GM10847 (cell line): ENCODE data around the gene SLX4IP.

Experiments used
- POLR2A ChIP-seq: IDR thresholded peaks from 2 replicates; pipeline ENCODE4 v1.6.1; 2011; ENCODE audit not compliant: insufficient read length; ENCODE audit errors: extremely low read depth

Gene SLX4IP

DNA sequence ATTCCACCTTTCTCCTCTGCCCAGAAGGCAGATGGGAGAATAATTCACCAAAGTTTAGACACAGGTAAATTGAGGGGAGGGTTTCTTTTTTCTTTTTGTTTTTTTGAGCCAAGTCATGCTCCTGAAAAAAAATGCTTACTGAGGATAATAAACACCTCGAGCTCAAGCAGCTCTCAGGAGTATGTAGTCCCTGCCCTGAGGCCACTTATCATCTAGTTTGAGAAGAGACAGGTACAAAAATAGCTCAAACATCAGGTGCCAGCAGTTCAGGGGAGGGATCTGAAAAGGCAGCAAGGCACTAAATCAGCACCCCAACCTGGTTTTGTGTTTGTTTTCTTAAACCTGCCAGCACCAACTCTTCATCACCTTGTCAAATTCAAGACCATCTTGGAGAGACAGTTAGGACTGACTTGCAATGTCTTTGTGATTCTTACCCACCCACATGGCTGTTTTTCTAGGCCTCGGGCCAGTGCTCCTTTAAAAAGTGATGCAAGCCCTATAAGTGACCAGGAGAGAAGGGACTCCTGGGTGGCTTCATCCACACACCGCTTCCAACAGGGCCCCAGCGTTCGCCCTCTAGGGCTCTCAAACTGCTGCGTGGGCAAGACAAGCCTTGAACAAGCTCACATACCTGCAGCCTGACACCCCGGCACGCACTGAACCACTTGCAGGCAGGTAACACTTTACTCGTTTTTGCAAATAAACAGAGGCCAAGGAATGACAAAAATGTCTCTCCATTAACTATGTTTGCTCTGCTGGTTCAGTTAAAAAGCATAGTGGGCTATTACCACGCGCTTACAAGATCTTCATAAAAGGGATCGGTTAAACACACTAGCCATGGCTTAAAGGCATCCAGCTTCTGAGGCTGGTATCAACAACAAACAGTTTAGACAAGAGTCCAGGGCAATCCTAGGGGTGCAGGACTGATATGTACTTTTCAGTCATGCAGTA lies 224.8 kb downstream of the SLX4IP start:
- TF ChIP-seq POLR2A, result no peak

DNA sequence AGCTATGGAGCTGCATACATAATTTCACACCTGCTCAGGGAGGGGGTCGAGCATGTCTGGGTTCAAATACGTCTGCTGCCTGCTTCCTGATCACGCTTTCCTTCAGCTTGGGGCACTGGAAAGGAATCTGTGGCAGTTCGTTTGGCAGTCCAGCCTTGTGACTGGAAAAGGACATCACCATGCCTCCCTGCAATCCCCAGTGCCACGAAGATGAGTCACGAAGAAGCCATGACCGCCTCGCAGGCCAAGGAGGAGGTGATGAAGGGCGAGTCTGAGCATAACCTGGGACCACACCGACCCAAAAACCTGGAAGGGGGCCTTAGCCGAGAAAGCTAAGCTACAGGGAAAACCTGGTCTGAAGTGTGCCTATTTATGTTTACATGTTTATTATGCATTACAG lies 225.6 kb downstream of the SLX4IP start:
- no peak for TF ChIP-seq POLR2A

DNA sequence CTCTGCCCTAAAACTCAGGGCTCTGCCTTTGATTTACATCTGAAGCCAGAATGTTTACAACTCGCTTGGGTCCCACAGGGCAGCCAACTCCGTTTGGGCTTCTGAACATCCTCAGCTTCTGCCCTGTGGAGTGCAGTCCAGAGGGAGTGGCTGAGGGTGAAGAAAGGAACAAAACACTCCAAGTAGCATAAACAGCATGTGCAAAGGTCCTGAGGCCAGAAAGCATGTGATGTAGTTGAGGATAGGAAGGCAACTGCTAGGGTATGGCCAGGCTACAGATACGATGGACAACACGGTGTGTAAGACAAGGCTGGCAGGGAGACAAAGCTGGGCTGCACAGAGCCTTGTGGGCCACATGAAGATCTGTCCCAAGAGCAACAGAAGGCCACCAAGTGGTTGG lies 226.2 kb downstream of the SLX4IP start:
- TF ChIP-seq POLR2A, result no peak

- no peak for TF ChIP-seq POLR2A
Measured at GRCh38 chr20:10662151-10662550, 227.0 kb downstream of the SLX4IP start.

- TF ChIP-seq POLR2A, result no peak
Measured at GRCh38 chr20:10662661-10663458, 227.8 kb downstream of the SLX4IP start.

DNA sequence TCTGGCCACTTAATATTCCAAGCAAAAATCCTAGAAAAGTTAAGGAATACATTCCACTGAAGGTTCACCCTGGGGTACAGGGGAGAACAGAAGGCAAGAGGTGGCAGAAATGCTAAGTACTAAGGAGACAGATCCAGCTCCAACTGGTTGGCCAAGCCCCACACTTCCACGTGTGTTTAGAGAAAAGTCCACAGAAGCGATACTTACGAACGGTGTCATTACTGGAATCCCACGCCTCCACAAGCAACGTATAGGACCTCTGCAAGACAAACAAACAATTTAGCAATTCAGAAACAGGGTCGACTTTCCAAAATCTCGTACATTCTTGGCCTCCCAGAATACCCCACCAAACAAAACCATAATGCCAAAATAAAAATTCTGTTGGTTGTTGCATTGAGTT lies 228.7 kb downstream of the SLX4IP start:
- no peak for TF ChIP-seq POLR2A

DNA sequence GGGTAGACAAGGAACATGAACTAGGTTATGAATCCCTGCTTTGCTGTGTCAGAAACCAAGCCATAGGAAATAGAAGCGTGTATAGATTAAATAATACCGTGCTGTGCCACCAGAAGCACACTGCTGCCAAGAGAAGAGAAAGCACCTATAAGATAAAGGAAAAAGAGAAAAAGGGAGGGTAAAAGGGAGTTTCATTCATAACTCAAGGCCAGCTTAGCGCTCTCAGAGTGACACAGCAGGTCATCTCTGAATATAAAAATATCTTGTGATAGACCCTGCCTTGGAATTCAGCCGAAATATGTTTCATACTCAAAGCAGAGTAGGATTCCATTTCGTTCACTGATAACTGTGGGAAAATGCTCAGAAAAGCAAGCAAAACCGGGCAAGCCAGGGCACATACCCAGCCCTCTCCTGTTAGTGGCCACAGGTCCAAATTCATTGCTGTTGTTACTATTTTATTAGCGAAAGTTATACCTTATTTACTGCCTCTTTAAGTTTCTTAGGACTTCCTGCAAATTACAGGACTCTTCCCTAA lies 230.0 kb downstream of the SLX4IP start:
- no peak for TF ChIP-seq POLR2A

GRCh38 chr20:10665791-10666190 lies 230.7 kb downstream of the SLX4IP start:
- TF ChIP-seq POLR2A, result no peak

DNA sequence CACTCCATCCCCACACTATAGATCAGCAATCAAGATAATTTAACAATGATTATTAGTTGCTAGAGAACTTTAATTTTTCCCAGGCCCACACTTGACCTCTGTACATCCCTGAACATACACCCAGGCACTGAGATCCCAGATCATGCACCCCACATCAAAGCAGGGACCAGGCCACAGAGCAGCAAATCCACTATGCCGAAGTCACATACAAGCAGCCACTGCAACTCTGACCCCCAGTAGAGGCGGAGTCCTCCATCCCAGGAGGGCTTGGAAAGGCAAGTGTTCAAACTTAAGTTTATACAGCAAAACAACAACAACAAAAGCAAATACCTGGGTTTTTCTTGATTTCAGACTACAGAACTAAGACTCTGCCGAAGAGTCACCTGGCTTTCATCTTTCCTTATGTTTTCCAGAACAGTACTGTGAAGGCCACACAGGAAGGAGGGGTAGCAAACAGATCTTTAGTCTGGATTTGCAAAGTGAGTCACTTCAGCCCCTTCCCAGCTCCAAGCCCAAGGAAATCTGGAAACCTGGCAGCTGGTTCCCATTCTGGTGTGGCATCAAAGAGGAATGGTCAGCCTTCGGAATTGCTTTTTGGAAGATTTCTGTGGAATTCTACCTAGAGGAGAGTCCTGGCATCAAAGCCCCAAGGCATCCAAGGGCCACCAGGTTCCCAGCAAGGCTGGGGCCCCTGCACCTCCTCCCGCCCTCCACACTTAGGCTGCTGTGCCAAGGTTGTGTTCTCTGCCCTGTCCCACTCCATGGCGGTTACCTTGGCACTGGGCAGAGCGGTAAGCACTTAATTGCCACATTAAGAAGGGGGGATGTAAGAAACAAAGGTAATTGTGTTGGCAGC lies 231.3 kb downstream of the SLX4IP start:
- TF ChIP-seq POLR2A, result no peak

GRCh38 chr20:10667077-10667401 lies 231.9 kb downstream of the SLX4IP start:
- TF ChIP-seq POLR2A, result no peak

DNA sequence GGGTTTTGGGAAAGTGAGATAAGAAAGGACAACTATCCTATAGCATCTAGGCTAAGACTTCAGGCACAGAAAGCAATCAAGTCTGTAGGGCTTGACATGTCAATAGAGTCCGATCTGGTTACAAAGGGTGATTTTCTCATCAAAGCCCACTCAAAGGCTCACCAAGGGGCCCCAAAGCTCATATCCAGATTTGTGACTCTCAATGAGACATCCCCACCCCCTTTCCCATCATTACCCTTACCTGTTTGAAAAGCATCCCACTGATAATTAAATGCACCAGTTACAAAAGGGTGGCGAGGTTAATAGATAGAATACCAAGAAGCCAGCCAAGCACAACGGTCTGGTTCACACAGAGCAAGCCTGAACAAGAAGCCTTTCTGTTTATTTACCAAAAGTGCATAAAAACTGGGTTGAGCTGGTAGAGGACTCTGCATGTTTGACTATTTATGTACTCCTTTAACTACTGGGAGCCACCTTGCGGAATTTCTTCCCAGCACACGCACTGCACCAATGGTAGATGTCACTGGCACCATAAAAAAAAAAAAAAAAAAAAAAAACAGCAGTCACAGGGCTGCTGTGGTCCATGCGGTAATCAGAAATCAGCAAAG lies 232.6 kb downstream of the SLX4IP start:
- TF ChIP-seq POLR2A, result no peak

DNA sequence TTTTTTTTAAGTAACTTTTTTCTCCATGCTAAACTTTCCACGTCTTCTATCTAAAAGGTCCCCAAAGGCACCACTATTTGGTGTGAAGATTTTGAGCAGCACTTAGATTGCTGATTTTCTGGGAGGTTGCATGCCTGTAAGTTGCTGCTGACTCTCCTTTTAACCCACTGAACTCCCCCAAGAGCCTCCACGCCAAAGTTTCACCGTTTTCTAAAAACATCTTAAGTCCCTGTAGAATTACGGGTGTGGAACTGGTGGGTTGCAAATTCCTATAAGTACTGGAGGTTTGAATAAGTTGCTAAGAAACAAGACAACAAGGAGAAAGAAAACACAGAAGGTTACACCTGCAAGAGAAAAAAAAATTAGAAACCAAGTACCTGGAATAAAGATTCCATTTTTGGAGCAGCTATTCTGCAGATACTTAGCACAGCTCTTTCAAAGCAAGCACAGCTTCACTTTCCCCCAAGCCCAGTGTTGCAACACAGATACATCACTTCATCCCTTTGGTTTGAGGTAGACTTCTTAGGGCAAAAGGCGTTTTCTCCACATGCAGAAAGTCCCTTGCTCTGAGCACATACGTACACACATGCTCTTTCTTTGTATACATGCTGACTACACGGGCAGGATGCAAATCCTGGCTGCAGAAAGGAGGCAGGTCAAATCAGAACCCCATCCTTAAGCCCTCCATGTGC lies 233.7 kb downstream of the SLX4IP start:
- TF ChIP-seq POLR2A, result no peak

DNA sequence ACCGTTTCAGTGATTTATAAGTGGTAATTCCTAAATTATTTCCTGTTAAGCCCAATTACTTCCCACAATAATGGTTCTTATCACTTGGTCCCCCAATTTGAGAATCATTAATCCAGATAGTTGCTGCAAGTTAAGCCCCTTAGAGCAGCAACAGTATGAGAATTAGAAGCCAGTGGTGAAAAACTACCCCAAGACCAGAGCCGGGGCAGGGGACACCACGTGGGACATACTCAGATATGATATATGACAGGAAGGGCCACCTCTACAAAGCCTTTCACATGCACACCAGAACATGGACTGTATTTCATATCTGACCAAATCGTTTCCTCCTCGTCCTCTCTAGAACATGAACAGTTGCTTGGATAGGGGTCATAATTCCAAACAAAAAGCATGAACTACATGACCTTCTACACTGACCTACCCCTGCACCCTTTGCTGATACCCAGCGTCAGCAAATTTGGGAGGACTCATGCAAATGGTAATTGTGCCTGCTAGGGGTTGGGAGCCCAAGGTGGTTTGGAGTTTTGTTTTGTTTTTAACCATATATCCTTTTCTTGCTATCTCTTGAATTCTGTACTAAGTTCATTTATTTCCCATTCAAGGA lies 234.8 kb downstream of the SLX4IP start:
- TF ChIP-seq POLR2A, result no peak
